Medulla oblongata (tissue), 1 donor: Measurements from ENCODE around the gene HSPB8.

Experiments
- DNase-seq: peaks from one replicate; pipeline ENCODE4 v3.0.0-alpha.2; 2015; ENCODE audit errors: extremely low spot score

The HSPB8 gene

GRCh38 chr12:119171291-119171690, 7.4 kb upstream of the HSPB8 start:
- no peak for DNase-seq

GRCh38 chr12:119171691-119172425, 6.9 kb upstream of the HSPB8 start:
- DNase-seq, result no peak

- DNase-seq, result no peak
Observed at GRCh38 chr12:119175081-119175480, 3.6 kb upstream of the HSPB8 start.

- peak; percentile 86 for DNase-seq
Observed at GRCh38 chr12:119176267-119177055, 2.3 kb upstream of the HSPB8 start.

- DNase-seq, result no peak
Observed at GRCh38 chr12:119177056-119177325, 1.7 kb upstream of the HSPB8 start.

- DNase-seq, result no peak
Observed at GRCh38 chr12:119177724-119178380, 879 bp upstream of the HSPB8 start.

- DNase-seq, result no peak
Observed at GRCh38 chr12:119179335-119180021, 747 bp downstream of the HSPB8 start.

- DNase-seq, result no peak
Observed at GRCh38 chr12:119180380-119181040, 1.8 kb downstream of the HSPB8 start.

GRCh38 chr12:119181202-119181601, 2.5 kb downstream of the HSPB8 start:
- DNase-seq, result no peak

GRCh38 chr12:119181944-119182343, 3.2 kb downstream of the HSPB8 start:
- no peak for DNase-seq

- peak; percentile 70 for DNase-seq
Observed at GRCh38 chr12:119182701-119183493, 4.2 kb downstream of the HSPB8 start.

GRCh38 chr12:119183942-119184695, 5.4 kb downstream of the HSPB8 start:
- peak; percentile 60 for DNase-seq

- DNase-seq, result no peak
Observed at GRCh38 chr12:119195256-119195655, 16.5 kb downstream of the HSPB8 start.

GRCh38 chr12:119198440-119198839, 19.7 kb downstream of the HSPB8 start:
- no peak for DNase-seq

- DNase-seq, result no peak
Observed at GRCh38 chr12:119200601-119201000, 21.9 kb downstream of the HSPB8 start.

GRCh38 chr12:119201789-119202543, 23.2 kb downstream of the HSPB8 start:
- DNase-seq, result no peak

GRCh38 chr12:119202544-119202943, 23.8 kb downstream of the HSPB8 start:
- no peak for DNase-seq

GRCh38 chr12:119204131-119204530, 25.4 kb downstream of the HSPB8 start:
- DNase-seq, result no peak

GRCh38 chr12:119204671-119205285, 26.0 kb downstream of the HSPB8 start:
- DNase-seq, result no peak
